GM21737 (cell line): ENCODE results near the gene ZSCAN22.
"Not testable (repeated sequence)": the region's sequence is repeated elsewhere in the genome, so short reads cannot be mapped to it uniquely, and the experiment has no call there.

Source experiments
- ATAC-seq: cut with Tn5 transposase; IDR thresholded peaks from one replicate; pipeline ENCODE4 v1.9.1; 2021; ENCODE audit warnings: mild to moderate bottlenecking, moderate library complexity; ENCODE audit not compliant: unreplicated experiment

ZSCAN22 gene

DNA sequence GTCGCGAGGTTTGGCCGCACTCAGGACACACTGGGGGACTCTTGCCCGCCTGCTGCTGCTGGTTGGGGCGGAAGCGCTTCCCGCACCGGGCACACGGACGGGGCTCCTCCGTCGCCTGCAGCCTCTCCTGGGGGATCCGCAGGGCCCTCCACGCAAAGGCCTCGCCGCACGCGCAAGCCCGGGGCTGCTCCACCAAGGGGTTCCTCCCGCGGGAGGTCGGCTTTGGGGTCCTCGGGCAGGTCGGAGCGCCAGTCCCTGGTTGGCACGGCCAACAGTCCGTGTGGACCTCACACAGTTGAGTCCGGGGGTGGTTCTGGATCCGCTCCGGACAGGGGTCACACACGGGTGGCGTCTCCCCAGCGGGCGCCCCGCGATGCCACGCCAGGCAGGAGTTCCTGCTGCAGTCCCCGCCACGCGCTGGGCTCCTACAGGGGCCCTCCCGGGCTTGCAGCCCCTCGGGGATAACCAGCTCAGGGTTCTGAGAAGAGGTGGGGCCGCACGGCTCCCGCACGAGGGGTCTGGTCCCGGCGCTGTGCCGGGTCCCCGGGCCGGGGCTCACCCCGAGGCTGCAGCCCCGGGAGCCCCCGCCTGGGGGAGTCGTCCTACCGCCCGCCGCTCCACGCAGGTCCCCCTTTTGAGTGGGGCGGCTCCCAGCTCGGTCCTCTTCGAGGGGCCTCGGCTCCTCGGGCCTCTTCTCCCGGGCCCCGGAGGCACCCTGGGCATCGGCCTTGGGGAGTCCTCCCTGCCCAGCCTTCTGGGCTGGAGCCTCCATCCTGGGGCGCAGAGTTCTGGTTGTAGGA lies 42.0 kb downstream of the ZSCAN22 start:
- no peak for ATAC-seq

DNA sequence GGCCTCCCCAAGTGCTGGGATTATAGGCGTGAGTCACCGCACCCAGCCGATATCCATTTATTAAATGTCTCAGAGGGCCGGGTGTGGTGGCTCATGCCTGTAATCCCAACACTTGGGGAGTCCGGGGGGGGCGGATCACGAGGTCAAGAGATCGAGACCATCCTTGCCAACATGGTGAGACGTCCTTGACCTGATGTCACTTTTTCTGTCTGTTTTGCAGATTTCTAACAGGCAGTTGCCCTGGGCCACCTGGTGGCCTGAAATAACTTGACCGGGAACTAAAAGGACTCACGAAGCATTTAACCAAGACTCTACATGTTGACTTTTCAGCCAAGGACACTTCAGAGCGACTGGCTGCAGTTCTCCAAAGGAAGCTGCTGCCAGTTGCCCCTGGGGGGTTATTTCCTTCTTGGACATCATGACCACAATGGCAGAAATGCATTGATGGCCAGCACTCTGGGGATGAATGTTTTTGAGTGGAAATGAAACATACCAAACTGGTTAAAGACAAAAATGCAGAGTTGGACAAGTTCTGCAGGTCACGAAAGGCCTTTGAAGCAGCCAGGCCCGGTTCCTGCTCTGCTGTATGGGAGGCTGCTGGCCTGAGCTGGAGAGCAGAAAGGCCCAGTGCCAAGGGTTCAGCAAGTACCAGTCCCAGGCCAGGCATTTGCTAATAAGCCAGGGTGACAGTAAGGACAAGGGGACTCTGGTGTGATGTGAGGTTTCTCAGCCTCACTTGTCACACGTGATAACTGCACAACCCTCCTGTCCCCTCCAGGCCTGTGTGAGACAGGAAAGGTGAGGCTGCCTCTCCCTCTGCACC lies 45.7 kb downstream of the ZSCAN22 start:
- ATAC-seq, result no peak

DNA sequence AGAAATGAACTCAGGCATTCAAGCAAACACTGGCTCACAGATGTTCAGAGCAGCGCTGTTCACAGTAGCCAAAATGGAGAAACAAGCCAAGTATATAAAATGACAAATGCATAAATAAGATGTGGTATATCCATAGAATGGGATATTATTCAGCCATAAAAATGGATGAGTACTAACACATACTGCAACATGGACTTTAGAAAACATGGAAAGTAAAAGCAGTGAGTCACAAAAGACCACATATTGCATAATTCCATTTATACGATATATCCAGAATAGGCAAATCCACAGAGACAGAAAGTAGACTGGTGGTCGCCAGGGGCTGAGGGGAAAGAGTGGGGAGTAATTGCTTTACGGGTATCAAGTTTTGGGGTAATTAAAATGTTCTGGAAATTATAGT lies 47.4 kb downstream of the ZSCAN22 start:
- ATAC-seq, result no peak

DNA sequence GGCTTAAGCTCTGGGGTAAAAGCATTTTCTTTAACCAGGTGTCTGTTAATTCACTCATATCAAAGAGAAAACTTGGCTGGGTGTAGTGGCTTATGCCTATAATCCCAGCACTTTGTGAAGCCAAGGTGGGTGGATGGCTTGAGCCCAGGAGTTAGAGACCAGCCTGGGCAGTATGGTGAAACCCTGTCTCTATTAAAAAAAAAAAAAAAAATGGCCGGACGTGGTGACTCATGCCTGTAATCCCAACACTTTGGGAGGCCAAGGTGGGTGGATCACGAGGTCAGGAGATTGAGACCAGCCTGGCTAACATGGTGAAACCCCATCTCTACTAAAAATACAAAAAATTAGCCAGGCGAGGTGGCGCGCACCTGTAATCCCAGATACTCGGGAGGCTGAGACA lies 49.9 kb downstream of the ZSCAN22 start:
- ATAC-seq, result not testable (repeated sequence)

DNA sequence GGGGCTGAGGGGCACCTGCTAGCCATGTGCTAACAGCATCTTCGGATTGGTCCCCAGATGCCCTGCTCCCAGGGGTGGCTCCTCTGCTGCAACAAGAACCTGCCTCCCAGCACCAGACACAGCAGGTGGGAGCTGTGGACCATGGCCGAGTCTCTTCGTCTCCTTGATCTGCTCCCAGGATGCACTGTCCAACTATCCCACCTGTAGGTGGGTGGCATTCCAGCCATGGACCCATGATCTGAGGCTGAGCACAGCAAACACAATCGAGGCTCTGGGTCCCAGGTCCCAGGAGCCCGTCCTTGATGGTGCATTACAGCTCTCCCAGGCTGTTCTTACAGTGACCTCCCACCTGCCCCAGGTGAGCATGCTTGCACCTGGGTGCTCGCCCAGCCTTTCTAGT lies 52.5 kb downstream of the ZSCAN22 start:
- no peak for ATAC-seq

DNA sequence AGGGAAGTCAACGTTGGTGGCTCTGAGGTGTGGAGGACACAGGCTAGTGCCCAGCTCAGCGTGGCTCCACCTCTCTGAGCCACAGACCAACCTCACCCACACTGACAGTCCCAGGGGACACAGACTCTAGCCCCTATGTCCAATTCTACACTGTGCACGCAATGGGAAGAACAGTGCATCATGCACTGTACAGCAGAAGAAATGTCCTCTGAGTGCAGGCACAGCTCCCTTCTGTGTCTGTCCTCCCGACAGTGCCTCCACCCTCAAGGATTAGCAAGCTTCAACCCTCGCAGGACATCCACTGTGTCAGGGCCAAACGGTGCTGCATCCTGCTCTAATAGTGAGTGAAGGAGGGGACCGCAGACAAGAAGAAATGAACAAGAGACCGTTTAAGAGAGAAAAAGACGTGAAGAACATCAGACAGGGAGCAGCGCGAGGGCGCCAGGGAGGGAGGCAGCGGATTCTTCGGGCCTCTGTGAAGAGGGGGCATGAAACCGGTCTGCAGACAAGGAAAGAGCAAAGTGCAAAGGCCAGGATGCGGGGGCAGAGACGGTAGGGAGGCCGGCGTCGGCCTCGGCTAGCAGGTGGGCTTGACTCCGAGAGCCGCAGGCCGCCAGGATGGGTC lies 53.4 kb downstream of the ZSCAN22 start:
- ATAC-seq, result no peak

DNA sequence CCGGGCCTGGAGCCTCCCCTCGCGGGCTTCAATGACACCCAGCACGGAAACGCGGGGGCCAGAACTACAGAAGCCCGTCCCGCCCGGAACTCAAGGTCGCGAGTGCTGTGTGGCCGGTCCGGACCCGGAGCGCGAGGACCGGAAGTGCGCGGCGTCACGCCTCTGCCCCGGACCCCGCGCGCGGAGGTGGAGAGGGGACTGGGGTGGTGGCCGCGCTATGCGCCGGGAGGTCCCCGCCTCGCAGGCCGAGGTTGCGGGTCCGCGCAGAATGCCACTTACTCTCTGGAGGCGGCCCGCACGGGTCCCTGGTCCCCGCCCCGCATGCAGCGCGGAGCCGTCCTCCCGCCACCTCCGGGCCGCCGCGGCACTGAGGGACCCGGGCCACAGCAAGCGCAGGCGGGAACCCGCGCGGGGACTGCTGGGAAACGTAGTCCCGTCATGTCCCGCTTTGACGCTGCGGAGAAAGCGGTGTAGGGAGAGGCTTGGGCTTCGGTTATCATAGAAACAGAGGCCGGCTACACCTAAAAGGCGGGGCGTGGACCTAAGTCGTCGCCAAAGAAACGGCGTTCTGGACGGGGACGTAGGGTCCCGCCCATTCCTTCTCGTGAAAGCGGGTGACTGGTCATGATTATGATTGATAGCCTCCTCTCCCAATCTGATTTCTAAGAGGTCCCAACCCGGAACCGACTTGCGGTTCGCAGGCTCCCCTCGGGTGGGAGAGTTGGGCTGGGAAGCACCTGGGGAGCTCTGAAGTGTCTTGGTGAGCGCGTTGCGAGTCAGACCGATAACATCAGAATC lies 54.1 kb downstream of the ZSCAN22 start, which contains the start of gene ZNF837:
TSS of gene ZNF837 (minus strand) at position 369 of the 798 bp plus-strand sequence. CDS start 11,698 bp downstream, outside the sequence.
- ATAC-seq, result peak; percentile 81

DNA sequence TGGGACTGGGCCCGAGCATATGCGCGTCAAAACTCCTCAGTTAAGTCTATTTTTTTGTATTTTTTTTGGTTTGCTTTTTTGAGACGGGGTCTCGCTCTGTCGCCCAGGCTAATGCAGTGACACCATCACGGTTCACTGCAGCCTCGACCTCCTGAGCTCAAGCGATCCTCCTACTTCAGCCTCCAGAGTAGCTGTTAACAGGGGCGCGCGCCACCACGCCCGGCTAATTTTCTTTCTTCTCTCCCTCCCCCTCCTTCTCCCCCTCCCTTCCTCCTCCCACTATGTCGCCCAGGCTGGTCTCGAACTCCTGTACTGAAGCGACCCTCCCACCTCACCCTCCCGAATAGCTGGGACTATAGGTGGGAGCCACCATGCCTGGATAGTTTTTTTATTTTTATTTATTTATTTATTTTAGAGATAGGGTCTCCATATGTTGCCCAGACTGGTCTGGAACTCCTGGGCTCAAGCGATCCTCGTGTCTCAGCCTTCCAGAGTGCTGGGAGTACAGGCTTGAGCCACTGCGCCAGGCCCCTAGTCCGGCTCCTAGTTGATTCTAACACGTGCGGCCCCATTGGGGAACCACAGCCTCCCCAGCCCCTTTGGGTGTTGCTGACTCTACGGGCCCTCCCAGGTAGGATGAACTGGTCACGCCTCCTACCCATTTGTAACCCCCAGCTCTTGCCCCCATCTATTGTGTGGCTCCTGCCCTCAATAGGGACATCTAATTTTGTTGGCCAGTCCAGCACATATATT lies 54.8 kb downstream of the ZSCAN22 start:
- no peak for ATAC-seq

DNA sequence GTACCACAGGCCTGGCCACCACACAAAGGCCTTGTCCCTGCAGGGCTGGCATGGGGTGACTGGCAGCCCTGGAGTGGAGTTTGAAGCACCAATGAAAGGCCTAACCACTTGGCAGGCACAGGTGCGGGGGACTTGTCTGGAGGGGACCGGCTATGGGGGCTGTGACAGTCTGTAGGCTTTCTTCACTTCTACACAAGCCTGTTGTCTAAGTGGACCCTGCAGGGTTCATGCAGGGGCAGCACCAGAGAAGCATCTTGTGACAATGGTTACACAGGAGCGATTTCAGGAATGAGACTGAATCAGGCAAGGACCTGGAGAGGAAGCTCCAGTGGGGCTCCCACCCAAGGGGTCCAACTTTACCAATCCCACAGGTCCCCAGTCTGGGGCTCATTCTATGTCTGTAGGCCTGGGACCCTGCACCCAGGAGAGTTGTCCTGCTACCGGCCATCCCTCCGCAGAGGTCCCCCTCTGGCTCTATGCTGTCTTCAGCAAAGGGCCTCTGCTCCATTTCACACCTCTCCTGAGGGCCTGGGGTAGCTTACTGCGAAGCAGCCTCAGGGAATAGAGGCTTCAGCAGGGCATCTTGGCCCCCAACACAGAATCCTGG lies 56.3 kb downstream of the ZSCAN22 start:
- ATAC-seq, result no peak

DNA sequence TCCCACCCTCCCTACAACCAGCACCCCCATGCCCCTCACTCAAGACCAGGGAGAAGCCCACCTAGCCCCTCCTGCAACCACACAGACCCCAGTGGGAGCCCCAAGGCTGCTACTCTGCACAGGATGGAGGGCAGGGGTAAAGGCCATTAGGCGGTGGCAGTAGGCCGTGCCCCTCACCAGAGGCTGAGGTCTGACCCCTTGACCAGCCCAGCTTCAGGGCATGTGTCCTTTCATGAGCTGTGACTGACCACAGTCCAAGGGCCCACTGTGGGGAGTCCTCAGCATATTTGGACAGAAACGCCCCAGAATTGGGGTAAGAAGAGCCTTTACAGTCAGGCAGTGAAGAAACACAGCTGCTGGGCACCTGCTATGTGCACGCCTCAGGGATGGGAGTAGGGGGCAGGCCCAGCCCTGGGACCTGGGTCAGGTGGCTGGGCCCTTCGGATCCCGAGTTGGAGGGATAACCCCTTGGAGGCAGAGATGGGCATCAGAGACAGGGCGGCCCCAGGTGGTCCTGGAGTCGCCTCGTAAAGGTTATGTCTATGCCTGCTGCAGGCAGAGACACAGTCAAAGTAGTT lies 58.6 kb downstream of the ZSCAN22 start:
- no peak for ATAC-seq

DNA sequence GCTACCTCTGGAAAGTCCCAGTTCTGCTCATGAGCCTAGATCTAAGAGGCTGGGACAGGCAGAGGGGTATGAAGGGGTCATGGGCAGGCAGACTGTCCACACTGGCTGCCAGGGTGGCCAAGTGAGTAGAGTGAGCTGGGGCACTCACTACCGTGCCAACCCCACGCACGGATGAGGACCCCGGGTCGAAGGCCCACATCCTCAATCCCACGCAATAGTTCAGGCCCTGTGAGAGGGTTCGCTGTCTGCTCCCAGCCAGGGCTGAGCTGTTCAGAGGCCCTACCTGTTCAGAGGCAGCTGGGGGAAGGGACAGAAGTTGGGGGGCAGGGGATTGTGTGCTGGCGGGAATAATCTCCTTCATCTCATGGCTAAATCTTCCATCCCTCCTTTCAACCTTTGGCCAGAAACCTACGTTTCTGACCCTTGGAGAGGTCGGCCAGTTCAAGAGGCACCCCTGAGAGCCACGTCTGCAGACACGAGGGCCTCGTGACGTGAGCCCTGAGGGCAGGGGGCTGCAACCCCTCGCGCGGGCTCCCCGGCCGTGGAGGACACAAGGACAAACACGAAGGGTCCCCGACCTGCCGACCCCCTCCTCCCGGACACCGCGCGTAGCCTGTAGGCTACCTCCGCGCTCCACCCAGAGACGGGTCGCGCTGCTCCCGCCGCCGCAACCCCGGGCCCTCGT lies 59.2 kb downstream of the ZSCAN22 start:
- ATAC-seq, result peak; percentile 9

DNA sequence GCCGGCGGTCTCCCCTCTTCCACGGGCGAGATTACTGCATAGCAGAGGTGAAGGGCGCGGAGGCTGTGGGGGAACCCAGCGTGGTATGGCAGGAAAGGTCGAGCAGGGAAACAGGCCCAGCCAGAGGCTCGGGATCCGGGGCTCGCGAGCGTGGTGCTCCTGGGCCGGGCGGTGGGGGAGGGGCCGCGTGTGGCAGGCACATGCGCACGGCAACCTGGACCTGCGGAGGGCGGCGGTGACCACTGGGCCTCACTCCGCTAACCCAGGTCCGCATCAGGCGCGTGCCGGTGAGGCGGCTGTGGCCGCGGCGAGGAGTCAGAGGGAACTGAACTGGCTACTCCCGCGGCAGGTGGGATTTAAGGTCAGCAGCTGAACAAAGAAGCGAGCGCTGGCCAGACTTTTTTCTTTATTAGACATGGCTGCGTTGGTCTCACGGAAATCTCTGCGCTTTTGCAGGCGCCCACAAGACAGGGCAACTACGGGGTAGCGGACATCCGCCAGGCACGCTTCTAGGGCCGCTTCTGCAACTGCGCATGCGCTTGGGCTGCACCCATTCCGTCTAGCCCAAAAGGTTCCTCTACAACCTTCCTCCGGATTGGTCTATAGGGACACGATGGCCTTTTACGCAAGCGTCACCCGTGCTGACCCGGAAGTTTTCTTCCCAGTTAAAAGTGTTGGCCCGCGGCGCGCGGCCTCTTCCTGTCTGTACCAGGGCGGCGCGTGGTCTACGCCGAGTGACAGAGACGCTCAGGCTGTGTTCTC lies 60.0 kb downstream of the ZSCAN22 start, which contains the start of gene RPS5:
TSS of gene RPS5 (plus strand) at position 694 of the 762 bp plus-strand sequence. CDS start 869 bp downstream, outside the sequence.
- ATAC-seq, result peak; percentile 76

DNA sequence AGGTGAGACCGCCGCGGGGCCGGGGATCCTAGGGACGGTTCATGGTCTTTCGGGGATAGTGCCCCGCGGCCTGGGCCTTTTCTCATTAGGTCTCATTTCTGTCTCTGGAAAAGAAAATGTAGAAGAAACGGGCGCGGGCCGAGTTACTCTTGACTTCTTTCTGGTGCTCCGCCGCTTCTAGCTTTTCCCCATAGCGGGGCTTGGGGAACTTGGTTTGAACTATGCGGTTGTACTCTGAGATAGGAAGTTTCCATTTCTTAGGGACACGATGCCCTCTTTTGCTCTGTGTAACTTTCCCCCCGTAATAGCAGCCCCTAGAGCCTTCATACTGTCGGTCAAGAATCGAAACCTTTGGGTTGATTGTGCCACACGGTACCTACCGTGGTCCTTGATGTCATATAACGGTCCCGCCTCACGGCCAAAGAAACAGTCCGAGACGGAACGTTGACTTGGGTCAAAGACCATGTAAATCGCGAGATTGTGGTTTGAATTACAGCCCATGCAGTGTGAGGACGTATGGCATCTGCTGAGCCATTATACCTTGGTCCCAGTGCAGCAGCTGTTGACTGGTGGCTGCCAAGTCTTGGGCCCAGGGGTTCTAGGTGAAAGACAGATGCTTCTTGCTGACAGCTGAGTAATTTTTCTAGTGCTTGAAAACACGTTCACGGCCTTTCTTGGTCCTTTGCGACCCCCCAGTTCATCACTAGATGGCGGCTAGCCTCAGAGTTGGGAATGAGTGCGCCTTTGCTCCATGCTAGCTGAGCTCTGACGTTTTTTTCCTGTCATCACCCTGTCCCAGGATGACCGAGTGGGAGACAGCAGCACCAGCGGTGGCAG lies 60.8 kb downstream of the ZSCAN22 start:
- no peak for ATAC-seq

DNA sequence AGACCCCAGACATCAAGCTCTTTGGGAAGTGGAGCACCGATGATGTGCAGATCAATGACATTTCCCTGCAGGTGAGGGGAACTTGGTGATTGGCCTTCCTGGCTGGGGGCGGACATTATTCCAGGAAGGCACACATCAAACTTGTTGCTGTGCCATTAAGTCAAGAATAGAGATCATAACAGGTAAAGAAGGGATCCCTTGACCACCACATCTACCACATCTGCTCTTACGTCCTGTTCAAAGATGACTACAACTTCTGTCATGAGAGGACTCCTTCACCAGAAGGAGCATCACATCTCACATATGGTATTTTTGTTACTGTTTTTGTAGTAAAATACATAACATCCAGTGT lies 61.4 kb downstream of the ZSCAN22 start:
- no peak for ATAC-seq
